Breast epithelium (tissue), 3 donors: ENCODE measurements around the gene ZNF267.

ENCODE experiments used
- CTCF ChIP-seq, 3 donors: fragments of 450-650 bp; IDR thresholded peaks; one replicate each; pipeline ENCODE4 v1.5.1; 2016 to 2017; ENCODE audit warnings: antibody characterized with exemption in 3 of 3, mild to moderate bottlenecking in 3 of 3, moderate library complexity in 3 of 3
- POLR2AphosphoS5 ChIP-seq, 3 donors: sonication (generic); formaldehyde crosslinking; IDR thresholded peaks; one replicate each; pipeline ENCODE4 v1.6.1; 2017; ENCODE audit warnings: antibody characterized with exemption in 3 of 3

- TF ChIP-seq POLR2AphosphoS5 (IDR thresholded peaks at IDR 0.05), result no peak
- TF ChIP-seq CTCF (IDR thresholded peaks at IDR 0.05), result no peak
Measured at GRCh38 chr16:31871510-31871909, 2.1 kb upstream of the ZNF267 start.
